NCI-H748 treated with DMSO at 0.1 percent for 48 hours (cell line): ENCODE results near the gene MTUS2.

Experiments
- DNase-seq: peaks from one replicate; lab custom pipeline; 2025; lab: John Stamatoyannopoulos, UW

MTUS2 gene

DNA sequence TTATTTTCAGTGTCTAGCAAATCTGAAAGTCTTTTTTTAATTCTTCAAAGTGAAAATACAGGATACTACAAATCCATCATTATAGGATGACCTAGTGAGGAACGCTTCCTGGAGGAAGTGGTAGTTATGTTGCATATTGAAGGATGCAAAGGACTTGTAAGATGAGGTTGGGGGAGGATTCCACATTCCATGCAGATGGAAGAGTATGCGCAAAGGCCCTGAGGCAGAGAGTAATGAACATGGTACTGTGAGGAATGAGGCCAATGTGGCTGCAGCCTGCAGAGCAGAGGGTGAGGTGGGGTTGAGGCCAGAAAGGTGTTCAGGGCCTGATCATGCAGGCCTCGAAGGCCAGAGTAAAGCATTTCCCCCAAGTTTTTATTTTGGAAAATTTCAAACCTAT lies 202.8 kb downstream of the MTUS2 start:
- DNase-seq: no peak

DNA sequence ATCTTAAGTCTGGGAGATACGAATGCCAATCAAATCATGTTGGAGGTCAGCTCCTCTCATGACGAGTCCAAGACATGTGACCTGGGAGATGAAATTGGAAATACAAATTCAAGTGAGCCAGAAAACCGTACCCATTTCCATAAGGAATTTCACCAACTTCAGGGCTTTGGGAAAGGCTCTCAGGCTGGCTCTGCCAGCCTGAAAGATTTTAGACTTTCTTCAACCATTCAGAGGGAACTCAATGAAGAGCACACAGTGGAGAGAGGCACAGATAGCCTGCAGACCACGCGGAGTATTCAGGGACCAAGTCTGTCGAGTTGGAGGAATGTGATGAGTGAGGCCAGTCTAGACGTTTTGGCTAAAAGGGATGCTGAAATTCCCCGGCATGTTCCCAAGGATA lies 204.6 kb downstream of the MTUS2 start:
- DNase-seq: no peak

DNA sequence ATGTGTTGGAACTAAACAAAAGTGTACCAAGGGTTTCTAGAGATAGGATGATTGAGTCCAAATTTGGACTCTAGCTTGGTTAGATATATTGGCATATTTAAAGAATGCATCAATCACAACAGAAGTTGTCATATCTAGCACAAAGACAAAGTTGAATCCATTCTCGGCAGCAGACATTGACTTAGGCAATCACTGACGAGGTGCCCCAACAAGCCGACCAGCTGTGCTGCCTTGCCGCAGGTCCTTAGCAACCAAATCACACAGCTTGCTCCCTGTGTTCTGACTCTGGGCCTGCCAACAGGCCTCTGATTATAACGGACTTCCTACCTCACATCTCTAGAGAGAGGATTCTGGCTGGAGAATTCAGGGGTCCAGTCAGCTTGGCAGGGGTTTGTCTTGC lies 208.7 kb downstream of the MTUS2 start:
- DNase-seq: no peak

DNA sequence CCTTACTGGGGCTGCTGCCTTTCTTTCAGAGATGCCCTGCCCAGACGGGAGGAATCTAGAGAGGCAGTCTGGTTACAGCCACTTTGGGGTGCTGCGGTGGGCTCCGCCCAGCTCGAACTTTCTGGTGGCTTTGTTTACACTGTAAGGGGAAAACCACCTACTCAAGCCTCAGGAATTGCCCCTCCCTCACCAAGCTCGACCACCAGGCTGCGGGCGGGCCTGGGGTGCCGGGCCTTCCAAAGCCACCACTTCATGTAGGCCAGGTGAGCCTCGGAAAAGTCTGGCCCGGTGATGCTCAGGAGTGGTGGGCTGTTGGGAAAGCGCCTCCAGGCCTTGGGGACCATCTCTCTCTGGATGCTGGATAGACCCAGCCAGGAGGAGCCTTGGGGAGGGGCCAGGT lies 218.6 kb downstream of the MTUS2 start:
- DNase-seq: no peak

DNA sequence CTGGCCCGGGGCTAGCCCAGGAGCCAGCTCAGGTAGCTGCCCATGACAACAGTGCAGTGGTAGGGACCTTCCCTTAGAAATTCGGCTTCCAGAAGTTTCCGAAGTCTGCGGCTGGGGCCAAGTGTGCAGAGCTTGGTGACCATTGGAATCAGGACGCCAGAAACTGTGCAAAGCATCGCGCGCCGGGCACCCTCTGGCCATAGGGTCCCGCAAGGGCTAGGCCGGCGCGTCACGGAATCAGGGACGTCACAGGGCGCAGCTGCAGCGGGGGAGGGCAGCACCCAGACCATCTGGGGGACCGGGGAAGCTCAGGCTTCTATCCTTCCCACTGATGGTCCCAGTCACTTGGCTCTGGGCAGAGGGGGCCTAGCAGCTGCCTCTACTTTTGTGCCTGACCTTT lies 219.1 kb downstream of the MTUS2 start:
- DNase-seq: no peak

DNA sequence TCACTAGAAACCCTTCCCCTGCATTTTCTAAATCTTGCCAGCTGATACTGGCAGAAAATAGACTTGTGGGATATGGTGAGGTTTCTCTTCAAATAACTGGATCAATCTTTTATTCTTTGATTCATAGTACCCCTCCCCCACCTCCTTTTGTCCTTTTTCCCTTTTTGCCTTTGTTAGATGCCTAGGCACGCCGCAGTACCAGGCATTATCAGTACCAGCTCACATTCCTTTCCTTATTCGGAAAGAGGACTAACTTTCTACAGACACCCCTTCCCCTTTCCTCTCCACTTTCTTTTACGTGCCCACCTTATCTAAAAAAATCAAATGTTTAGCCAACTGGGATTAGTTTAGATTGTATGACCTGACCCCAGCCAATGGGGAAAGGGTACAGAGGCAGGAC lies 226.4 kb downstream of the MTUS2 start:
- DNase-seq: no peak

DNA sequence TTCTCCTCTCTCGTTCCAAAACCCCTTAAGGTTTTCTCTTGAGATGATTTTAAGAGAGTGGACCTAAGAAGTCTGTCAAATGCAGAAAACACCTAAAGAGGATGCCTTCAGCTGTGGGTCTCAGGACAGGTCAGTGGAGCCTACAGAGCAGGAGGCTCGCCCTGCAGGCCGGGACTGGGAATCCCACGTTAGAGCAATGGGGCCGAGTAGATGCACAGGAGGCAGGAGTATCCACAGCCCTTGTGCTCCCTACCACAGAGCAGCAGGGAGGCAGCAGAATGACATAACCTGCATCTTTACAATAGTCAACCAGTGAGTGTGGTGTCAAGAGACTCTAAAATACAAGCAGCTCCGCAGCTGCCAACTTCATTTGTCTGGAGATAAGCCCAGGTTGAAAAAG lies 229.4 kb downstream of the MTUS2 start:
- no peak for DNase-seq

DNA sequence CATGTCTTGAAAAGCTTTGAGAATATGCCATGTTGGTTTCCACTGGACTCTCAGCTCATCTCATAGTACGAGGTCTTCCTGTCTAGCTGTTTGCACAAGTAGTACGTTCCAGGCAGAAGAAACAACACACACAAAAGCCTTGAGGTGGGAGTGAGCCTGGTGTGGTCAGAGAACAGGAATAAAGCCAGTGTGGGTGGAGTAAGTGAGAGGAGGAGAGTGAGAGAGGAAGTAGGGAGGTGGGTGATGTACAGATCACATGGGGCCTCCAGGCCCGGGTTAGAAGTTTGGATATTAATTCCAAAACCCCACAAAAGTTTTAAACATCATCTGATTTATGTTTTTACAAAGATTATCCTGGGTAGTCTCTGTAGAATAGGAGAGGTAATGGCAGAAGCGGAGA lies 230.6 kb downstream of the MTUS2 start:
- DNase-seq: no peak

DNA sequence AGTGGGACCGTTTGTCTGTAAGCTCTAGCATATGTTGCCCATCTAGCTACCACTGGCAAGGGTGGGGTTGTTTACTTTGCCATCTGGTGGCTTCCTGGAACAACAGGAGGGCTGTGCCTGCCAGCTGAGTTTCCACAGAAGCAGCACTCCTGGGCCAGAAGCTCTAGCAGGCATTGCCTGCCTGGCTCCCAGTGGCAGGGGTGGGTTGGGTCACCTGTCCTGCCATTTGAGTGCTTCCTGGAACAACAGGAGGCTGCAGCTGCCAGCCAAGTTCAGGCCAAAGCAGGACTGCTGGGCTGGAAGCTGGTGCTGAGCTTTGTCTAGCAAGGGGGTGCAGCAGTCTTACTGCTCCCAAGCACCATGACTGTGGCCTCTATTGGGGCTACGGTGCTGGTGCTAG lies 239.7 kb downstream of the MTUS2 start:
- DNase-seq: no peak

DNA sequence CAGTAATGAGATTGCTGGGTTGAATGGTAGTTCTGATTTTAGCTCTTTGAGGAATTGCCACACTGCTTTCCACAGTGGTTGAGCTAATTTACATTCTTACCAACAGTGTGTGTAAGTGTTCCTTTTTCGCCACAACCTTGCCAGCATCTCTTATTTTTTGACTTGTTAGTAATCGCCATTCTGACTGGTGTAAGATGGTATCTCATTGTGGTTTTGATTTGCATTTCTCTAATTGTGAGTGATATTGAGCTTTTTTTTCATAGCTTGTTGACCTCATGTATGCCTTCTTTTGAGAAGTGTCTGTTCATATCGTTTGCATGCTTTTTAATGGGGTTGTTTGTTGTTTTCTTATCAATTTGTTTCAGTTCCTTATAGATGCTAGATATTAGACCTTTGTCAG lies 245.0 kb downstream of the MTUS2 start:
- no peak for DNase-seq

DNA sequence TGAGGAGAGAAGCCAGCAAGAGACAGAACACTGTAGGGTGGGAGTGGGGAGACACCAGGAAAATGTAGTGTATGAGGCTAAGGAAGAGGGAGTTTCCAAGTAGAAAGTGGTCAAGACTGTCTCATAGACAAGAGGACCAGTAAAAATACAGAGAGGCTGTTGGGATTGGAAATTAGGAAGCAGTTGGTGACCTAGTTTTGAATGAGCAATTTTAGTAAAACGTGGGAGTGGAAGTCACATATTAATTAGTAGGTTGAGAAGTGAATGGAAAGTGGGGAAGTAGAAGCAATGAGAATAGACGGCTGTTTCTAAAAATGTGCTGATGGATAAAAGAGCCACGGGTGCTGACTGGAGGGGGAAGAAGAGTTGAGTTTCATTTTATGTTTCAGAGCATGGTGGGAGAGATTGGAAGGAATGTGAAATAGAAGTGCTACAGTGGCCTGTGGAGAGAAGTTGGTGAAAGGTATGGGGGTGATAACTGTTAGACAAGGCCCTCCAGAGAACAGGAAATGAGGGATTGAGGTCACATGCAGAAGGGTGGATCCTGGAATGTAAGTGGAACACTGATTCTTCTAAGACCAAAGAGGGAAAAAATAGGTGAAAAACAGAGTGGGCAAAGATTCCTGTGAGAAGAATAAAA lies 247.3 kb downstream of the MTUS2 start:
- no peak for DNase-seq

DNA sequence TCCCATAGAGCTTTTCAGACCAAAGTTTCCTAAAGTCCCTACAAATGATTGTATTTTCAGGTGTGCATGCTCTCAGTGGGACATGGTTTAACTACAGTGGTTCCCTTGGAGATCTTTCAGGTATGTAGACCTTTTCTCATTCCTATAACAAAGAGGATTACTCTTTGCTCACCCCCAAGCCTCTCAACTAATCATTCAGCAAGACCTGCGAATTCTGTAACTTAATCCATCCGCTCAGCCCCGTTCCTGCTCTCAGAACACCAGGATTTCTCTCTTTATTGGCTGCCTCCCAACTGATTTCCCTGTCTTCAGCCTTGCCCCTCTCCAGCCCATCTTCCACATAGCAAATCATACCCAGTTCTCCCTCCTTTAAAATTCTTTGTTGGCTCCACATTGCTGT lies 253.6 kb downstream of the MTUS2 start:
- no peak for DNase-seq

DNA sequence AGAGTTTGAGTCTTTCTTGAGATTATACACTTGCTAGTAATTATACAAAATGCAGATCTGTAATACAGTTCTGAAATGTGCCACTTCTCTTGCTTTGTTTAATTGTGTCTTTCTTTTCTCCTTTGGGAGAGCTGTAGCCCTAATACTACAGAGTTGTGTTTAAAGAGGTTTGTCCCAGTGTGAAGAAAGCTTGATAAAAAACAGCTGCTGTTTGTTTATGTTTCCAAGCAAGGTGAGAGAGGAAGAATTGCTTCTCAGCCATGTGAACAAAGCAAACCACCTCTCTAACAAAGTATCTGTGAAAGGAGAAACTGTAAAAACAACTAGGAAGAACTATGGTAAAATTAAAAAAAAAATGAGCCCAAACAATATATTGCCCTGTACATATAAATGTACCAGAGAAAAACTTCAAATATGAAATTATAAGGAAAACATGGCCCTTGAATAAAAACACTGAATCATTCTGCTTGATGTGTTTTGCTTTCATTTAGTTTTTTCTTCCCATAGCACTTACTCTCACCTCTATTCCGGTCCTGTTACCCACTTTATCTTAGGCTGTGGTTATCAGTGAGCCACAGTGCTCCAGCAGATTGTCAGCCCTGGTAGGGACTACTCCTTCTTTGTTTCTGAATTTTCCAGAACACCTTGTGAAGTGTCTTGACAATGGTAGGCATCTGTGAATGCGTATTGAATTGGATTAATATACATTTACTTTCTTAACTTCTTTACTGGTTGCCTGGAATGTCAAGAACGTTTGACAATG lies 257.1 kb downstream of the MTUS2 start:
- no peak for DNase-seq

DNA sequence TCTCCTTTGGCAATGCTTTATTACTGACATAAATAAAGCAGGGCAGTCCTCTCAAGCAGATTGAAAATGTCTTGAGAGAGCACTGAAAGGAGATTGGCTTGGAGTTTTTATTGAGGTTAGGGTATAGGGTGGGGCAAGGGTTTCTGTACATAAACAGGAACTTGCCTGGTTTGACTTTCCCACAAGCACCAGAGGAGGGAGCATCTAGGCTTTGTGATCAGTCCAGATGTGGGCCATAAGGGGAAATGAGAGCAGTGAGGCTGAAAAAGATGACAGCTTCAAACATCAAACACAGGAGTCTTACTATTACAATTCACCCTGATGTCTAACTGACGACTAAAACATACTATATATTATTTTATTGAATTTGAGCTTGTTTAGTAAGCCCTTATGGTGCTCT lies 260.9 kb downstream of the MTUS2 start:
- no peak for DNase-seq

DNA sequence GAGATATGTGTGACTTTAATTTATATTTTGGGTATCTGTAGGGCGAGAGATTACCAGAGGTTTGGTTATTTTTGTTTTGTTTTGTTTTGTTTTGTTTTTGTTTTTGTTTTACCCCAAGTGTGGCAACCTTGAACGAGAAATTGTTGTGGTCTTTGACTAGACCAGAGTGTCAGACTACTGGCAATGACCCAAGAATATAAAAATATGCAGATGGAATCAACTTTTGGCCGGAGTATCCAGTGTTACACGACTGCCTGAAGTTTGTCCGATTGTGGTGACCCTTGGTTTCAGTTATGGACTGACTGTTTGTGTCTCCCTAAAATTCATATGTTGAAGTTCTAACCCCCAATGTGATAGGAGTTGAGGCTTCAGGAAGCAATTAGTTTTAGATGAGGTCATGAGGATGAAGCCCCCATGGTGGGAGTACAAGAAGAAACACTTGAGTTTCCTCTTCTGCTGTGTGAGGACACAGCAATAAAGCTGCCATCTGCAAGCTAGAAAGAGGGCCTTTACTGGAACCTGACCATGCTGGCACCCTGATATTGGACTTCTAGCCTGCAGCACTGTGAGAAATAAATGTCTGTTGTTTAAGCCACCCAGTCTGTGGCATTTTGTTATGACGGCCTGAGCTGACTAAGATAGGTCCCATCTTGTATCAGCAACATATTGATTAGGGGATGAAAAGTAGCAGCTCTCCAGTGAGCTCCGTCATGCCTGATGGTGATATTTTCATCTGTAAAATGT lies 261.7 kb downstream of the MTUS2 start:
- no peak for DNase-seq

DNA sequence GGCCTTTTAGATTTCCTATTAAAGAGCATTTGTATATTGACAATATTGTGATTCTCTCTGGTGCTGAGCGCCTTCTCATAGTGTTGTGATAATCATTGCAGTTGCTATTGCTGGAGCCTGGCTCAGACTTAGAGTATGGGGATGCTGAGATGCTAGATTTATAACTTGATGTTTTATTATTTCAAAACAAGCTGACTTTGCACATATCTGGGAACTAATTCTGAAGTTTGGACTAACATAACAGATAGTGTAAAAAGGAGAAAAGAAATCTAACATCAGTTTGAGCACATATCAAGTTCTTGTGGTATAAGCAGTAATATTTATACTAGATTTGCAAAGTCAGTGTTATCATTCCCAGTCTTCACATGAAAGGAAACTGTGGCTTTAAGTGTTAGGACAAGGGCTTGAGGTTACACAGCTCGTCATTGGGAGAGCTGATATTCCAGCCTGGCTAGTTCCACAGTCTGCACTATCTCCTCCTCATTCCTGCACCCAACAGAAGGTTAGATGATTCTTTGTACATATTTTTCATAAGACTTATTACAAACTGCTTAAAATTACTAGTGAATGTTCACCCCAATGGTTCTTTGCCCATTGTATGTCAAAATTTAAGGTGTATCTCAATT lies 279.8 kb downstream of the MTUS2 start:
- no peak for DNase-seq

DNA sequence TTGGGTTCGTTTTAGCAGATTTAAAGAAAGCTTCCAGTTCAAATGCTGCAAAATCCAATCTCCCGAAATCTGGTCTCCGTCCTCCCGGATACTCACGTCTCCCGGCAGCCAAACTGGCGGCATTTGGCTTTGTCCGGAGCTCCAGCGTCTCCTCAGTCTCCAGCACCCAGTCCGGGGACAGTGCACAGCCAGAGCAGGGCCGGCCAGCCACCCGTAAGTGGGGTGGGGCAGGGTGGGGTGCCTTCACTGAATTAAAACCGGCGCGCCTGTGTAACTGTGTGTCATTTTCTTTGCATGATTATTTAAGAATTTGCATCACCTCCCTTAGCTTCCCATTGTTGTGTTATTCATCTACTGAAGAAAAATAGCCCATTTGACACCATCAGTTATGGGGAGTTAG lies 280.6 kb downstream of the MTUS2 start:
- DNase-seq: no peak

DNA sequence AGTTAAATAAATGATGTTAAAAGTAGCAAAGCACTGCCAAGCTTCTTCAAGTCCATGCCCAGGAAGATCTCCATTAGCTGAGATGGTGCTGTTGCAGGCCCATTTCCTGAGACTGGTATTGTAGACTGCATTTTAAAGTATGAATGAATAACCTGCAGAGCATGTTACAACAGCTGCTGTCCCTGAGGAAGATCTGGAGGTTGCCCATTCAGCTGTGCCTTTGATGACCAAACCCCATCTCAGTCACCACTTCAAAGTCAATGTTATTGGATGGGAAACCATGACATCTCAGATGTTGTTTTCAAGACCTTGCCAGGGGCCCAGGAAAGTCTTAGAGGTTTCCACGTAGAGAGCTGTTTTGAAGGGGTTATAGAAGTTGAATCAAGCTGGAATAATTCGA lies 281.3 kb downstream of the MTUS2 start:
- DNase-seq: no peak

DNA sequence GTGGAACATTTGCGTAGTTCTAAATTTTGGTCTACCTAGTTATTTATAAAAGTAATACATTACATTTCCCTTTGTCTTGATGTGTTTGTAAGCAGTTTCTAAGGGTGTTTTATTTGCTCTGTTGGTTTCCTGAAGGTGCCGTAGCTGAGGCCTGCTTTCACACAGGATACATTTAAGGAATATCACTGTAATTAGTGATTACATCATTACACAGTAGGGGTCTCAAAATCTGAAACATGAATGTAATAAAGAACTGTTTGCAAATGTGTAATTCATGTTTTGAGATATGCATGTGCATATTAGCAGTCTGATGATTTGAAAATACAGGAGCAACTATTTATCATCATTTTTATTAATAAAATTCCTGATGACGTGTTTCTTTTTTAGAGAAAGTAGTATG lies 281.8 kb downstream of the MTUS2 start:
- DNase-seq: no peak

DNA sequence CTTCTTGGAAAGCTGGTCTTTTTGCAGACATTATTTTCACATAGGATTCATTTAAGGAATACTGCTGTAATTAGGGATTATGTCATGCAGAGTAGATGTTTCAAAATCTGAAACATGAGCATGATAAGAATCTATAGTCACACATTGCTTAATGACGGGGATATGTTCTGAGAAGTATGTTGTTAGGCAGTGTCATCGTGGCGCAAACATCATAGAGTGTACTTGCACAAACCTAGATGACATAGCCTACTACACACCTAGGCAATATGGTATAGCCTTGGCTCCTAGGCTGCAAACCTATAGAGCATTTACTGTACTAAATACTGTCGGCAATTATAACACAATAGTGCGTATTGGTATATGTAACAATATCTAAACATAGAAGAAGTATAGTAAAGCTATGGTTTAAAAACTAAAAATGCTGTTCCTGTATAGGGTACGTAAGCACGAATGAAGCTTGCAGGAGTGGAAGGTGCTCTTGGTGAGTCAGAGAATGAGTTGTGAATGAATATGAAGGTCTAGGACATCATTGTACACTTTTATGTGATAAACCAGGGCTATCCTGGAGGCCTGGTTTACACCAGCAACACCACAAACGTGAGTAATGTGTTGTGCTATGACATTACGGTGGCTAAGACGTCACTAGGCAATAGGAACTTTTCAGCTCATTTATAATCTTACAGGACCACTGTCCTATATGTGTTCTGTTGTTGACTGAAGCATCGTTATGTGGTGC lies 283.1 kb downstream of the MTUS2 start:
- no peak for DNase-seq

DNA sequence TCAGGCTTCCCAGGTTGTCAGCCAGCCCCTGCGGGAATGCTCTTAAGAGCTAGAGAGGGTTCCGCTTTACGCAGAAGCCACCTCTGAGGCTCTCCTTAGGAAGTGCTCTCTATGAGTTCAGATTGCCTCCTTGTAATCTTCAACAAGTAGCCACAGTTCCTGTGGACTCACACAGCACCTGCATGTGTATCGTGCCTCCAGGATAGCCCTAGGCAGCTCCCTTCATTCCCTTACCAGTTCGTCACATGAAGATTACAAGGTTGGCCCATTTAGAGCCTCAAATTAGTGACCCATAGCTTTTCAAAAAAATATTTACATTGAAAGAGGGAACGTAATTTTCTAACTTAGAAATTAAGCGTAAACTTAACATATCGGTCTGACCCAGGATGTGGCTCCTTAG lies 284.3 kb downstream of the MTUS2 start:
- DNase-seq: no peak

DNA sequence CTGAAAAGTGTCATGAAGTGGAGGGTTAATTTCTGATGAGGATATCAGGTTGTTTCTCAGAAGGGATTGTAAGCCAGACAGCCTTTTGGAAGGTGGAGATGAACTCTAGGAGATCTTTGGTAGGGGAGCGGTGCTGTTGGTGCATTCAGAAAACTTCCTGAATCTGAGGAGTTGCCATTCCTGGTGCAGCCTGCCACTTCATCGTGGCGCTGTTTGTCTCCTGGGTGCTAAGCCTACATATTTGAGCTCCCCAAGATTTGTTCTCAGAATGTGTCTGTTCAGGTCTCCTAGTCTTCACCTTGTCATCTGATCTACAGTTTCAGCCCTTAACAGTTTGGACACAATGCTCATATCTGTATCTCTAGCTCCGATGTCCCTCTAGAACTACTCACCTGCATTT lies 285.6 kb downstream of the MTUS2 start:
- no peak for DNase-seq
